GM19452 (cell line): ENCODE data around the gene SUSD5.
"Not testable (repeated sequence)": the region's sequence is repeated elsewhere in the genome, so short reads cannot be mapped to it uniquely, and the experiment has no call there.

Experiments
- ATAC-seq: cut with Tn5 transposase; IDR thresholded peaks from one replicate; pipeline ENCODE4 v1.9.1; 2021; ENCODE audit not compliant: unreplicated experiment

SUSD5 gene

DNA sequence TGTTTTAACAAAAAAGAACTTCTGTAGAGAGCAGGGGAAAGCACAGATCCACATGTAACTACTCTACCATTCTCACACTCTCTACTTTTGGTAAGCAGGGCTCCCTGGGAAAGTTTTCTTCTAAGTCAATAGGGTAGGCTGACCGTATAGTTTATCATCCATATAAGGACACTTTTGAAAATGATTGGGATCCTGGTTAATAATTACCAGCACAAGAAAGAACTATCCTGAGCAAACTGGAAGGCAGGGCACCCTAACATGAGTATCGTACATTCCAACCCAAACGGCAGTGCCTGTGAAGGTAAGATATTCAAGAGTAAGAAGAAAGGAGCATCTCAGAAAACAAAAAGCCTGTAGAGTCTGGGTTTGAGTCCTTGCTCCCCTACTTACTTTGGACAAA is 22.1 kb downstream of the SUSD5 start:
- ATAC-seq: no peak

DNA sequence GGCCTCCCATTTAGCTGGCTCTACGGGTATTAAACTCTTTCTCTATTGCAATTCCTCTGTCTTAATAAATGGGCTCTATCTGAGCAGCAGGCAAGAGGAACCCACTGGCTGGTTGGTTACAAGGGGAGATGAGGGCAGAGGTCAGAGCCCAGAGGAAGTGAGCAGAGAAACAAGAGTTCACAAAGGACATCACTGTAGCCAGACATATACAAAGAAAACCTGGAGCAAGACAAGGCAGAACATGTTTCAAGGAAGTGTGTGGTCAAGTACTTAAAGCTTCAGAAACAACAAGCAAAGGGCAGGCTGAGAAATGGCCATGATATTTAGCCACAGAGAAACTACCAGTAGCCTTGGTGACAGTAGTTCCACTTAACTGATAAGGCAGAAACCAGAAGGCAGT is 24.3 kb downstream of the SUSD5 start:
- no peak for ATAC-seq

DNA sequence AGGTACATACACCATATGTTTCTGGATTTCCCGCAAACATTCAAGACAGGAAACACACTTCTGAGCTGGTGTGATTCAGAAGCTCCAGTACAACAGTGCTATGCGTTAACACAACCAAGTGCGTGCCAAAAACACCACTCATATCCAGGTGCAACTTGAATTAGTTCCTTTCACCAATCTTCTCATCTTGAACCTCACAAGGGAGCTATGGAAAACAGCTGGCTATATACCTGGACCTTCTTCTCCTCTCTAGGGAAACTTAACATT is 31.3 kb downstream of the SUSD5 start:
- no peak for ATAC-seq

DNA sequence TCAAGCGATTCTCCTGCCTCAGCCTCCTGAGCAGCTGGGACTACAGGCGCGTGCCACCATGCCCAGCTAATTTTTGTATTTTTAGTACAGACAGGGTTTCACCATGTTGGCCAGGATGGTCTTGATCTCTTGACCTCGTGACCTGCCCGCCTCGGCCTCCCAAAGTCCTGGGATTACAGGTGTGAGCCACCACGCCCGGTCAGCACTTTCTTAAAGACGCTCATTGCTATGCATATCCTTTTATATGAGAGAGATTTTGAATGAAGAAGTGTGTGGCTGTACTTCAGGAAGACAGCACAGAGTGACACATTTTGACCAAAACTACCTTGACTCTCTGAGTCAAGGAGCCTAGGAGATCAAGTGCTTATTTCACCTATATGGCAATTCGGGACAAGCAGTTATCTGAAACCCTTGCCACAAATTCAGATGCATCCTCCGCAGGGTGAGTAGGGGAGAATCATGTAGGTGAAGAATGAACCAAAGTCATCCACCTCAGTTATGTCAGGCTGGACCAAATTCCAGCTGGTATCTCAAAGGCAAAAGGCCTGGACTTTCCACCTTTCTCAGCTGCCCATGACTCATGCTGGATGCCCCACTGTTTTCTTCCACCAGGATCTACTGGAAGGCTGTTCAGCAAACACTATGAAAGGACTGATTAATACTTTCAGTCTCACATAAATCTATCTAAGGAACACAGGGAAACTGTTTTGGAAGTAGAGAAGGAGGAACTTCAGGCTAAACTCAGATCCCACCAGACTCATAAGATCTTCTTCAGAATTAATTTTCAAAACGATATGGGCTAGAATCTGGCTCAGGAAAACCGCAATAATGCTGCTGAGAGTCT is 31.9 kb downstream of the SUSD5 start:
- ATAC-seq: no peak

DNA sequence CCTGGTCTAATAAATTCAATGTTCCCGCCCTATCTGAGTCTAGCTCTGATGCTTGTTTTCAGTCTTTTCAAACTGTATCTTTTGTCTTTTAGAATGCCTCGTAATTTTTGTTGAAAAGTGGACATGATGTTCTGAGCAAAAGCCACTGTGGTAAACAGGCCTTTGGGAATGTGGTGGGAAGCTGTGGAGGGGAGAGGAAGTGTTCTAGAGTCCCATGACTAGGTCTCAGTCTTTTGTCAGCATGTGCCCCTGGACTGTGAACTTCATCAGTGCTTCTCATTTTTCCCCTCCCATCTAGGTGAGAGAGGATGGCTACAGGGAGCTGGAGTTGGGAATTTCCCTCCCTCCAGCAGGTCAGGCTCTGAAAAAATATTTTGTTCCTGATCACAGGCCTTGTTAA is 33.7 kb downstream of the SUSD5 start:
- ATAC-seq: no peak

DNA sequence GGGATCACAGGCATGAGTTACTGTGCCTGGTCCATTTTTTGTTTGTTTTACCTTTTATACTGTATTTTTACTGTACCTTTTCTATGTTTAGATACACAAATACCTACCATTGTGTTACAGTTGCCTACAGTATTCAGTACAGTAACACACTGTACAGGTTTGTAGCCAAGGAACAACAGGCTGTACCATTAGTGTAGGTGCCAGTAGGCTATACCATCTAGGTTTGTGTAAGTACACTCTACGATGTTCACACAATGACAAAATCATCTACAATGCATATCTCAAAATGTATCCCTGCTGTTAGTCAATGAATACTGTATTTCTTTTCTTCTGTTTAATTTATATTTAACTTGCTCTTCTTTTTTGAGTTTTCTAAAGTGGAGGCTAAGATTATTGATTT is 37.0 kb downstream of the SUSD5 start:
- not testable (repeated sequence) for ATAC-seq

DNA sequence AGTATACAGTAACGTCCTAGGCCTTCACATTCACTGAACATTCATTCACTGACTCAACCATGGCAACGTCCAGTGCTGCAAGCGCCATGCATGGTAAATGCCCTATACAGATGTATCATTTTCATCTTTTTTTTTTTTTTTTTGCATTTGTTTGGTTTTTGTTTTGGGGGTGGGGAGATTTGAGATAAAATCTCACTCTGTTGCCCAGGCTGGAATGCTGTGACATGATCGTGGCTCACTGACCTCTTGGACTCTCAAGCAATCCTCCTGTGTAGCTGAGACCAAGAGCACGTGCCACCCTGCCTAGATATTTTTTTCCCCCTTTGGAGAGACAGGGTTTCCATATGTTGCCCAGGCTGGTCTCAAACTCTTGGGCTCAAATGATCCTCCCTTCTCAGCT is 37.4 kb downstream of the SUSD5 start:
- ATAC-seq: no peak

DNA sequence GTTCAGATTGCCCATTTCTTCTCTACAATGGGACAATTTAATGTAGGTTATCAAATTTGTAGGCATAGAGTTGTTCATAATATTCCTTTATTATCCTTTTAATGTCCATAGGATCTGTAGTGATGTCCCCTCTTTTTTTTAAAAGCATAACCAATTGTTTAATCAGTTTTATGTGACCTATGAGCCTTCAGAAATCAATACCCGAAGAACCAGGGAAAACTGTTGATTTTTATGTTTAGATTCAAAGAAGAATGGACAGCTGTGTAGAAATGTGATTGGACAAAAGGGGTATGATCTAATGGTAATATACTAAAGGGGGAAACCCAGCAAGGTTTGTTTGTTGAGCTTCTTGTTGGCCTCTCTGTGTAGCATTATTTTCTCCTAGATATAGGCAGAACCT is 39.5 kb downstream of the SUSD5 start:
- ATAC-seq: no peak

DNA sequence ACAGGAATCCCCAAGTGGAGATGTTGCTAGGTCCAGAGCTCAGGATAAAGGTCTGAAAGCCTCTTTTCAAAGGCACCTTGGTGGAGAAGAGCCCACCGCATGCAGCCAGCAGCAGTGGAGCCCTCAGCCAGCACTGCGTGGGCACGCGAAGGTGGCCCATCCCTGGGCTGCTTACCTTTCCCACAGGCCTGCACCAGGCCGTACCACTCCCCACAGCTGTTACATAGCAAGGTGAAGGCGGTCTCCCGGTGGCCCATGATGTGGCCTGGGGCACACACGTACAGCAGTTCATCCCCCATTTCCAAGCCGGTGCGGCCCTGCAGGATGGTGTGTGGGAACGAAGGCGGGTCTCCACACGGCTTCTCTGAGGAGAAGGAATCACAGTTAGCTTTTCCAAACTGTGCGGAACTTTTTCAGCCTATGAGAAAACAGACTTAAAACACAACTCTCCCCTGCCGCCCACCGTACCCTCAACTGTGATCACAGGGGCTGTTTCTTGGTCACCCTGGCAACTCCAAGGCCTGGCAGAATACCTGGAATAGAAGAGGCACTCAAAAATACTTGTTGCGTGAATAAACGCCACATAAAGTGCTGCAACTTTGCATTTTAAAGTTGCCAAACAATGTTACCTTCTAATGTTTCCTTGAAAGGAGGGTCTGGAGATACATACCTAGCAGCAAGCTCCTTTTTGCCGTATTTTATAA is 43.7 kb downstream of the SUSD5 start:
- ATAC-seq: no peak

DNA sequence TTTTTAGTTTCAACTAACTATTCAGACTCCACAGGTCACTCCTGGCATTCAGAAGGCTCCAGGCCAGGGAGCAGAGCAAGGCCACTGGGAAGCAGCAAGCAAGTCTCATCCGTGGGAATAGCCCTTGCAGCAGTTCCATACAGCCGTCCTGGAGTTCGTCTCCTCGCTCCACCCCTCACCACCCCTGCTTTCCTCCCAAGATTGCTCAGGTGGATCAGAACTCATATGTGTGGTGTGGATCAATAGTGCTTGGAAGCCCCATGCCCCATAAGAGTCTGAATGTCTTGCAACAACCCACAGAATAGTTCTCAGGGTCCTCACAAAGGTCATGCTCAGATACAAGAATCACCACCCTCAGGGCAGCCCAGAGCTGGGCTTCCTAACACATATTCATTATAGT is 44.5 kb downstream of the SUSD5 start:
- no peak for ATAC-seq

DNA sequence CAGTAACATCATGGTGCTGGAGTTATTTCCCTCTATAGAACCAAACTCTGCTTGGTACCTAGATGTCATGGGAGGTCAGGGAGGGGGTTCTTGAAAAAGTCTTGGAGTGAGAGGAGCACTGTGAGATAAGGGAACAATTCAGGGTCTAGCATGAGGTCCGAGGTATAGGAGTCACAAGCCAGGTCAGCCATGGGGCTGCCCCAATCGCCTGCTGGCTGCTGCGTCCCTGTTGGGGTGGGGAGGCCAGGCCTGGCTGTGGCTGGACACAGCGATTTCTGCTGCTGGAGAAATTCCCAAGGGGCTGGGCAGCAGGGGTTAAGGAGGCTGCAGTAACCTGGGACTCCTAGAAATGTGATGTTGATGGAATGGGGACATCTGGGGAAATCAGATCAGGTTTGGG is 44.9 kb downstream of the SUSD5 start:
- ATAC-seq: no peak

DNA sequence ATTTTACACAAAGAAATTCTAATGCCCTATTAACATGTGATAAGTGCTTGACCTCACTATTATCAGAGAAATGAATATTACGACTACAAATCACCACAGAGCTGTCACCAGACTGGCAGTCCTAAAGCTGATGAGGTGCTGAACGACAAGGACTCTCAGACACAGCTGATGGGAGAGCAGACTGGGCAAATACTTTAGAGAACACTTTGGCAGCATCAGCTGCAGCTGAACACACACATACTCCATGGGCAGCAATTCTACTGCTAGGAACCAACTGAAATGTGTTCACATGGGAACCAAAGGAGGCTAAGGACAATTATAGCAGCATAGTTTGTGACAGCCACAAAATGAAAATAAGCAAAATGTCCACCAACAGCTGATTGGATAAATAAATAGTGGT is 45.5 kb downstream of the SUSD5 start:
- ATAC-seq: no peak

DNA sequence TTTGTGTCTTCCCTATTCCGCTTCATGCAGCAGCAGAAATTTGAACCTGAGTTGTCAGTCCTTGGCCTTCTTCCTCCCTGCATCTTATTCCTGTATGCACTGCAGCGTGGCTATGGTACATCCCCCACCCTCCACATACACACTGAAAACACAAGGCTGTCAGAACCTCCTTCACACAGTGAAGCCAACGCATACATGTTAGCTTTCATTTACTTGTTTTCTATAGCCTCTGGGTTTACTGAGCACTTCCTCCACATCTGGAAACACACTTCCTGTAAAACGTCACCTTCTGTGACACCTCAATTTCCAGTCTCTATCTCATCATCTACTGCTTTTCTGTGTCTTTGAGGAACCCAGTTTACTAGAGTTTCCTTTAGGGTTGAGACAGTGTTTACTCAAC is 47.0 kb downstream of the SUSD5 start:
- no peak for ATAC-seq

DNA sequence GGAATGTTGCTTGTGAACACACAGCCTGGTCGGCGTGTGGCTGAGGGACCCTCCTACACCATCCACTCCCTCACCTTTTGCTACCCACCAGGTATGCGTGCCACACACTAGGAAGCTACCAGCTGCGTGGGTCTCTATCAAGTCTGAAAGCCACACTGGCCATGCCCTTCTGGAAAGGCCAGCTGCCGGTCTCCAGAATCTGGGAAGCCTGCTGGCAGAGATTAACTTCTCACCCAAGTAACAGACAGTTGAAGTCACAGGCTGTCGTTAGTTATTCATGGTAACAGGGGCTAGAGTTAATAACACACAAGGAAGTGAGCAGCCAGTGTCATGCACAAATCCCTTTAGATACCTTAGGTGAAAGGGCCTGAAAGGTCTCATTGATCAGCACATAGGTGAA is 48.1 kb downstream of the SUSD5 start:
- no peak for ATAC-seq

DNA sequence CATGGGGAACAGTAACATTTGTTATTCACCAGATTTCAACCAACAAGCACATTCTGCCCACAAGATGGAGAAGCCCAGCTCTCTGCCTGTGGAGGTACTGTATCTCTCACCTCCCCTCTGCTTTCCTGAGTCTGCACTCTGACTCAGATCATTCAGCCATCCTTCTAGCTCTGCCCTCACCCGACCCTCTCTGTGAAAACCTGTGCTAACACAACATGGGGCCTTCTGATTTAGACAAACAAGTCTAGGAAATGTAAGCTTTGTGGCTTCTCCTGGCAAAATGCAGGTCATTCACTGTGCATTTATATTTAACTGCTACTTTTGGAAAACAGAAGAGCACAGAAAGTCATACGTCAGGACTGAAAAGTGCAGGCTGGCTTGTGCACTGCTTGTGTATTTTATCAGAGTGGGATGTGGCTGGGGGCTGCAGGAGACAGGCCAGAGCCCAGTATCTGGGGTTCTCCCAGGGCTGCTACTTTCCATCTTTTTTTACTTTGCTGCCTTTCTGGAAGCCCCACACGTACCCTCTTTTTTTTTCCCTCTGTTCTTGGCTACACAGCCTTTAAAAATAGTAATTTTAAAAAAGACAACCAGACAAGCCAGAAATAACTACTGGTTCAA is 50.8 kb downstream of the SUSD5 start:
- ATAC-seq: no peak

DNA sequence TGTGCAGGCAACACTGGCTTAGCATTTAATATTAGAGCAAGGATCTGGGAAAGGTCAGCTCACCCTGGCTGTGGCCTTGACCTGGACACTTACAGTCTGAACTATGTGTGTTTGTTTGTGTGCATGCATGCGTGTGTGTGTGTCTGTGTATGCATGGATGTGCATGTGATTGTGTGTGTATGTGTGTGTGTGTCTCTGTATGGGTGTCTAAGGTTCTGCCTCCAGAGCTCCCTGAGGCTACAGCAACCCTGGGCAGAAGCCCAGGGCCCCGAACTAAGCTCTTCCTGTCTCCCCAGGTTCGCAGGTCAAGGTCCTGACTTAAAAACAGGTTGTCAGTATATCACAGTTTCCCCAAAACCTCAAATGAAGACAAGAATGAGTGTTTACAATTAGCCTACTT is 51.3 kb downstream of the SUSD5 start:
- no peak for ATAC-seq

DNA sequence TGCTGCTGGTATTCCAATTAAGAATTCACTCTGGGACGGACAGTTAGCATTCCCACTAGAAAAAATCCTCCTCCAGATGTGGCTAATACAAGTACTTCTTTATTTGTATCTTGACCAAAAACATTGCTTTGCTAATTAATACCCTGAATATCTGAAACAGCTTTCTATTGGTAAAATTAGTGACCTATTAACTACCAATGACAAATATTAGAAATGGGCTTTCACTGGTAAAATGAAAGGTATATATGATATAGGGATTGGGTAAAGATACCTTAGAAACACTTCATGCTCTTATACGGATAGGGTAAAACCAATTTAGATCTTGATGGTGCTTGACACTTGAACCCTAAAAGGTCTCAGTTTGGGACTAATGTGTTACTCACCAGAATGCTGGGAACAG is 52.5 kb downstream of the SUSD5 start:
- no peak for ATAC-seq

DNA sequence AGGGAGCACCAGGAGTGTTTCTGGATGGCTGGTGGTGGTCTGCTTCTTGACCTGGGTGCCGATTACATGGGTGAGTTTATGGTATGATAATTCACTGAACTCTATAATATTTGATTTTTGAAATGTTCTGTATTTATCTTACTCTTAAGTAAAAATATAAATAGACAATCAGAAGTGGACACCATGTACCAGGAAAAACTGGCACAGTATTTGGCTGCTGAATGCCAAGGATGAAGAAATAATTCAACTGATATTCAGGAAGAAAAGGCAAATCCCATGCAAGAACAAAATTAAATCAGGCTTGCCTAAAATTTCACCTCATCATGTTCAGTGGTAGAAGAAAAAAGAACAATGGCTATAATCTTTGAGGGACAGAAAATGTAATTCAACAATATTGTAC is 53.2 kb downstream of the SUSD5 start:
- ATAC-seq: no peak

DNA sequence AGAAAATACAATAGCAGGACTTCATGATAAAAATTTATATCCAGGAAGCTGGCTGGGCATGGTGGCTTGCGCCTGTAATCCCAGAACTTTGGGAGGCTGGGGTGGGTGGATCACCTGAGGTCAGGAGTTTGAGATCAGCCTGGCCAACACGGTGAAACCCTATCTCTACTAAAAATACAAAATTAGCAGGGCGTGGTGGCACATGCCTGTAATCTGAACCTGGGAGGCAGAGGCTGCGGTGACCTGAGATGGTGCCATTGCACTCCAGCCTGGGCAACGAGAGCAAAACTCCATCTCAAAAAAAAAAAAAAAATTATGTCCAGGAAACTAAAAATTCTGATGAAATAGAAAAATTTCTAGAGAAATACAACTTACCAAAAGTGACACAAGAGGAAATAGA is 56.0 kb downstream of the SUSD5 start:
- not testable (repeated sequence) for ATAC-seq

DNA sequence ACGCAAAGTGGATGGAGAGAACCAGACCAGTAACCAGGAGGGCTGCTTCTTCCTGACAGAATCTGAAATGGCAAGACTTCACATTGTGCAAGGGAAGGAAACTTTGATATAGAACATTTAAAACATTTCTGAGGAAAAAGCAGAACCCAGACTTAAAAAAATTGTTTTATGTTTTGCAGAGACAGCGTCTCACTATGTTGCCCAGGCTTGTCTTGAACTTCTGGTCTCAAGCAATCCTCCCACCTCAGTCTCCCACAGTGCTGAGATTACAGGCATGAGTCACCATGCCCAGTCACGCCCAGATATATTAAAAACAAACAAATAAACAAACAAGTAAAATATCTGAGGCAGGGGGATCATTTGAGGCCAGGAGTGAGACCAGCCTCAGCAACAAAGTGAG is 58.6 kb downstream of the SUSD5 start:
- no peak for ATAC-seq

DNA sequence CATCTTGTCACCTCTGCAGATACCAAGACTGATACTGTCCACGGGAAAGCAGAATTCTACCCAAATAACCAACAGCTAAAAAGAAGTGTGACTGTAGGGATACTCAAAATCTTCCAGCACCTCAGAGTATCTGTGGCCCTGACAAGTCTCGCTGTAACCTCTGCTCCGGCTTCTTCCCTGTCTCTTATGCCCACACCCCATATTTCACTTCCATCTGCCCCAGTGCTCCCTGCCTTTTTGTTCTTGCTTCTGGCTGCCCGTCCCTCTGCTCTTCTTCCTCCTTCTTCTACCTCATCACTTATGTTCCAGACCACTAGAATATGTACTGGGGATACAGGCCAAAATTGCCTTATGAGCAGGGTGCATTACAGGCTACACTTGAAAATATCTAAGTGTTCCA is 59.4 kb downstream of the SUSD5 start:
- no peak for ATAC-seq

DNA sequence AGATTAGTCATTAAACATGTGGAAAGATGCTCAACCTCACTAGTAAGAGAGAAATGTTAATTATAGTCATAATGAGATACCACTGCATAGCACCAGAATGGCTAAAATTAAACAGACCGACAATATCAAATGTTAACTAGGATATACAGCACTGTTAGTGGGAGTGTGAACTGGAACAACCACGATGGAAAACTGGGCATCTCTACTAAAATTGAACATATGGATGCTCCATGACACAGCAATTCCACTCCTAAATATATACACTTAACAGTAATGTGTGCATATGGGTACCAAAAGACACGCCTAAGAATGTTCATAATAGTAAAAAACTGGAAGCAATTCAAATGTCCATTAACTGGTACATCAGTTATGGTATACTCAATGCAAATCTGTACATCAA is 63.3 kb downstream of the SUSD5 start:
- ATAC-seq: no peak

DNA sequence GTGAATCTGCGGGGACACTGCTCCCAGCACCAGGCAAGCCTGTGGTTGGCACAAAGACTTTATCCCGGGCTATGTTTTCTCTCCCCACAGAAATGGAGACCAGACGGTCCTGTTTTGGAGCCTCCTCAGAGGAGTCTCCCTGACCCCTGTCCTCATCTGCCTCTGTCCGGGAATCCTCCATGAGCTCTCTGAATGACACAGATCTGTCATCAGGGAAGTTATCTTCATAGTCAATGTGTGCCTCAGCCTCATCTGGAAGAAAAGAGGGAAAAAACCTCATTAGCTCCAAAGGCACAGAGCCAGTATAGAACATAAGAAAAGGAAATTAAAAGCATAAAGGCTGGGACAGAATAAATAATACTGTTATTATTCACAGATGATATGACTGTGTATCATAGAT is 64.8 kb downstream of the SUSD5 start:
- ATAC-seq: no peak
